HG03378 (cell line): ENCODE measurements around the gene L3MBTL1.
A peak's percentile ranks its signal among the peaks of the same experiment; 100 is the strongest.
"Not testable (repeated sequence)": the region's sequence is repeated elsewhere in the genome, so short reads cannot be mapped to it uniquely, and the experiment has no call there.

ENCODE experiments used
- ATAC-seq: cut with Tn5 transposase; IDR thresholded peaks from one replicate; pipeline ENCODE4 v1.9.1; 2021; ENCODE audit warnings: mild to moderate bottlenecking, moderate library complexity; ENCODE audit not compliant: unreplicated experiment

Gene L3MBTL1

DNA sequence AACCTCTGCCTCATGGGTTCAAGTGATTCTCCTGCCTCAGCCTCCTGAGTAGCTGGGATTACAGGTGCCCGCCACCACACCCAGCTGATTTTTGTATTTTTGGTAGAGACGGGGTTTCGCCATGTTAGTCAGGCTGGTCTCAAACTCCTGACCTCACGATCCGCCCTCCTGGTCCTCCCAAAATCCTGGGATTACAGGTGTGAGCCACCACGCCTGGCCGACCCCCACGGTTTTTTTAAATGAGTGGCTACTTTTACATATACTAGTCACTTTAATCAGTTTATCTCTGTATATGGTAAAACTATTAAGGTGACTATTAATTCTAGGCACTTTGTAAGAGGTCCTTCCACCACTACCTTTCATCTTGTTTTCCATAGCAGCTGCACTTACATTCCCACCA is 5.5 kb upstream of the L3MBTL1 start:
- ATAC-seq, result not testable (repeated sequence)

DNA sequence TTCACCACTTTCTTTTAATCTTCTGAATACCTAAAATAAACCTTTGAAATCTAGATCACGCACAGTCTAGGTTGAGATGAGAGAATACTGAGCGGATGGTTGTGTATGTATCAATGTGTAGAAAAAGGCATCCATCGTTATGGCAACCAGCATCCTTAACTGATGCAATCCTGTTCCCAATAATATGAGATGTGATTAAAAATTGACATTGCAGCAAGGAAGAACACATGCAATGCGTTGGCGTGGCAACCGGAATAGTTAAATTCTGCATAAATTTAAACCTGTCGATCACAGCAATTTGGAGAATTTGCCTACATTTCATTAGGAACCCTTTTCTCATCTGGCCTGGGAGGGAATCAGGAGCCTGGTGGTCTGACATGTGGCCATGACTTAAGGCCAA is 1.3 kb upstream of the L3MBTL1 start:
- ATAC-seq, result no peak

DNA sequence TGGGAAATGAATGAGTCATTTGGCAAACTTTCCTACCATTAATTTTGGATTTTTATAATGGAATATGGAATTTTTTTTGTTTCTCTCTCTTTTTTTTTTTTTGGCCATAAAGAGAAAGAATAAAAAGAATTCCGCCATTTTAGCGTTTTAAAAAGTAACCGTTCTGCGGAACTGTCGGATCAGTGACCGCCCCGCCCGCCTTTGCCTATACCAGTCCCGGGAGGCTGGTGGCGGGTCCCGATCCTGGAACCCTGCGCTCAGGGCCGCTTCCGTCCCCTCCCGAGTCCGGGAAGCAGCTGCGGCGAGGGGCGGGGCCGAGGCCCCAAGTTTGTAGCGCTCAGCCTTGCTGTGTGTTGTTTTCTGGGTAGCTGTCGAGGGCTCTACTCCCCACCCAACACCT is 609 bp downstream of the L3MBTL1 start:
- no peak for ATAC-seq

DNA sequence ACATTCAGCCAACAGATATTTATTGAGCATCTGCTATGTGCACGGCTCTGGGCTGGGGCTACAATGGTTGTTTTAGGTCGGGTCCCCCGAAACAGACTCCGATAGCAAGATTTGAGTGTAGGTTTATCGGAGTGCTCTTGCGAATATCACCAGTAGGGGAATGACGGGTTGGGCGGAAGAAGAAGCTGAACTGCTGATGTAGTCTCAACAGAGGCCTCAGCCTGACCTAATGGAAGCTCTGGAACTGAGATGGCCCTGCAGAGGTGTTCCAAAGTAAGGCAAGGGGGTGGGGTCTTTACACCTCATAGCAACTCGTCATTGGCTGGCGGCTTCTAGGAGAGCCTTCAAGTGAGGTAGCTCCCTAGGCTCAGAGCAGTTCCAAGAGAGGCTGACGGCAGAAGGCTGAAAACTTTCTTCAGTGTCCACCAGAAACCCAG is 1.1 kb downstream of the L3MBTL1 start:
- ATAC-seq, result no peak

DNA sequence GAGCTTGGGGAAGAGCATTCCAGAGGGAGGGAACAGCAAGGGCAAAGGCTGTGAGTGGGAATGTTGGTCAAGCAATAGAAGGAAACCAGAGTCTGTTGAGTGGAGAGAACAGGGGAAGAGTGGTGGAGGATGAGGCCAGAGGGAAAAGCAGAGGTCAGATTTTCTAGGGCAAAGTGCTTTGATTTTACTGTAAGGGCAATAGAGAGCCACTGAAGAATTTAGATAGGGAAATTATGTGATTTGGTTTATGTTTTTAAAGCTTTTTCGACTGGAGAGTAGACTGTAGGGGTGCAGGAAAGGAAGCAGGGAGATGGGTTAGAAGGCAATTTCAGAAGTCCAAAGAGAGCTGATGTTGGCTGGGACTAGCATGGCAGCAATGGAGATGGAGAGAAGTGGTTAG is 4.4 kb downstream of the L3MBTL1 start:
- no peak for ATAC-seq

DNA sequence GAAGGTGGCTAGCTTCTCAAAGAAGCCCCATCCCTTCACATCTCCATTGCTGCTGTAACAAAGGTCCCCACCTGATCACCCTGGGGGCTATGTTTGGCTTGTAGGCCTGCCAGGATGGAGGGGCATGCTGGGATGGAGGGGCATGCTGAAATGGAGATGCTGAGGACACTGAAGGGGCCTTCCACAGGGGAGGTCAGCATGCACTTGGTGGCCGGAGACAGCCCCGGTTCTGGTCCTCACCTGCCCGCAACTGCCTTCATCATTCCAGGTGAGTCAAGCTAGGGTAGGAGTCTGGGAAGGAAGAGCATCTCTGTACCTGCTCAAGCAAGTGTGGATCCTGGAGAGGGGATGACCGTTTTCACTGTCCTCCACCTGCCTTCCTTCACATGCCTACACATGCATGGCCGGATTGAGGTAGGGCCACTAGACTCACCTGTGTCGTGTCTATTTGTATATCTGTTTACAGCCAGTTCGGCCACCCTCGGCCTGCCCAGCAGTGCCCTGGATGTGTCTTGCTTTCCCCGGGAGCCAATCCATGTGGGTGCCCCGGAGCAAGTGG is 6.0 kb downstream of the L3MBTL1 start:
- no peak for ATAC-seq

DNA sequence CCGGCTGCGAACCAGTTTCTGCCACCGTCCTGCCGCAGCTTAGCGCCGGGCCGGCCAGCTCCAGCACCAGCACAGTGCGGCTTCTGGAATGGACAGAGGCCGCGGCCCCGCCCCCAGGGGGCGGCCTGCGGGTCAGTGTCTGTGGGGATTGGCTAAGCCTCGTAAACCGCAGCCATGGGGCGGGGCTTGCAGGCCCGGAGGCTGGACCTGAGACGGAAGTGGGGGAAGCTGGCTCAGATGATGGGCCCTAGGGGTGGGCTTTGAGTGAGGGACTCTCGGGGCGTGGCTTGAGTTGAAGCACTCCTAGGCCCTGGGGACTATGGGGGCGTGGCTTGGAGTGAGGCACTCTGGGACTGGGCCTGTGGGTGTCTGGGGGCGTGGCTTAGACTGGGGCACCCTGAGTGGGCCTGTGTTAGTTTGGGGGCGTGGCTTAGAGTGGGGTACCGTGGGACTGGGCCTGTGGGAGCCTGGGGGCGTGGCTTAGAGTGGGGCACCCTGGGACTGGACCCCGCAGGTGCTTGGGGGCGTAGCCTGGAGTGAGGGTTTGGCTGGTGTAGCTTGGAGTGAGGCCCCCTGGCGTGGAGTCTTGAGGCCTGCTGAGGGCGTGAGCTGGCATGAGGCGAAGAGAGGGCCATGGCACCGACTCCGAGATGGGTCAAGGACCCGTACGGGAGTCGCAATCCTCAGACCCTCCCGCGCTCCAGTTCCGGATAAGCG is 6.6 kb downstream of the L3MBTL1 start:
- peak; percentile 79 for ATAC-seq

DNA sequence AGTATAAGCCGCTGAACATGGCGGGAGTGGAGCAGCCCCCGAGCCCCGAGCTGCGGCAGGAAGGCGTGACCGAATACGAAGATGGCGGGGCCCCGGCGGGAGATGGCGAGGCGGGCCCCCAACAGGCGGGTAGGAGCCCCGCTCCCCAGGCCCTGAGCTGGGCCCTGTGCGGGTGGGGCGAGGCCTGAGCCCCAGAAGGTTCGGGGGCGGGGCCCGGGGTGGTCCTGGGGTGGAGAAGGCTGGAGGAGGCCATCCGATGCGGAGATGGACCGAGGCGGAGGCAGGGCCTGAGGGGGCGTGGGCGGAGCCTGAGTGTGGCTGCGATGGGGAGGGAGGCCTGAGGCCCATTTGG is 7.1 kb downstream of the L3MBTL1 start:
- peak; percentile 23 for ATAC-seq

DNA sequence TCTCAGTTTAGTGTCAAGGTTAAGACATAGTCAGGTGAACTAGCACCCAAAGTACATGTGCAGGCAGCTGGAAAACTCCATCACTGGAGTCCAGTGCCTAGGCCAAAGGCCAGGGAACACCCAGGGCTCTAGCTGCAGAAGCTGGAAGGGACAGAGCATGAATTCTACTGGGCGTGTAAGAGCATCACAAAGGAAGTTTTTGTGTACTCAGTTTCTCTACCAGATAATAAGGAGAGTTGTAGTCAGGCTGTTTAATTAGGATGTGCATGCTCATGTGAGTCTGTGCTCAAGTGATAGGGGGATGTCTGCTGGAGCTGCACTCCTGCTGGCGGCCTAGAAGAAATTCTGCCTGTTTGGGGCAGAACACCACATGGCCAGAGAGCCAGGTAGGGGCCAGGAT is 8.1 kb downstream of the L3MBTL1 start:
- no peak for ATAC-seq

DNA sequence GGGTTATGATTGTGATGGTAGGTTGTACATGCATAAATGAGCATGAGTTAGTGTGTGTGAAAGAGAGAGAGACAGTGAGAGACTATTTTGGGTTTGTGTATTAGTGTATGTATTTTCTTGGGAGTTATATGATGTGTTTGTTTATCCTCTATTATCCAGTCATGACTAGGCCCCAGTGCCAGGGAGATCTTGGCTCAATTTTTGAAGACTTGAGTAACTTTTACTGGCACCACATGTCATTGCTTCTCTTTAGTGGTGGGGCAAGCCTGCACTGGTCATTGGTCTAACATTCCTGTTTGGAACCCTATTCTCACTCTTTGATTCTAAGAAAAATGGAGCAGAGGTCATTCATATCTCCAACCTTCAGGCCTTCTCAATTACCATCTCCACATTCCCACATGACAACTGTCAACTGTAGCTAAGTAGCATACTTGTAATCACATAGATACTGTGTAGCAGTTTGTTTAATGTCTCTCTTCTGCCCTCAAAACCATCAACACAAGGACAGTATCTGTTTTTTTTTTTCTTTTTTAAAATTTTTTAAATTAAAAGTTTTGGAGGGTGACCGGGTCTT is 8.8 kb downstream of the L3MBTL1 start:
- no peak for ATAC-seq

DNA sequence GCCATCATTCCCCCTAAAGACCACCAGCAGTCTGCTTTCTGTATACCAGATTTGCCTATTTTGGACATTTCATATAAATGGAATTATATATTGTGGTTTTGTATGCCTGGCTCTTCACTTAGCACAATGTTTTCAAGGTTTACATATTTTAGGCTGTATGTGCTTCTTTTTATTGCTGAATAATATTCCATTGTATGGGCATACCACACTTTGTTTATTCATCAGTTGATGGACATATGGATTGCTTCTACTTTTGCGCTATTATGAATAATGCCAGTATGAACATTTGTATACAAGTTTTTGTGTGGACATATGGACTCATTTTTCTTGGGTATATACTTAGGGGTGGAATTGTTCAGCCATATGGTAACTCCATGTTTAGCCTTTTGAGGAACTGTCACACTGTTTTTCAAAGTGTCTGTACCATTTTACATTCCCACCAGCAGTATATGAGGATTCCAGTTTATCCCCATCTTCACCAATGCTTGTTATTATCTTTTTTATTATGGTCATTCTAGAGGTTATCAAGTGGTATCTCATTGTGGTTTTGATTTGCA is 12.7 kb downstream of the L3MBTL1 start:
- no peak for ATAC-seq

DNA sequence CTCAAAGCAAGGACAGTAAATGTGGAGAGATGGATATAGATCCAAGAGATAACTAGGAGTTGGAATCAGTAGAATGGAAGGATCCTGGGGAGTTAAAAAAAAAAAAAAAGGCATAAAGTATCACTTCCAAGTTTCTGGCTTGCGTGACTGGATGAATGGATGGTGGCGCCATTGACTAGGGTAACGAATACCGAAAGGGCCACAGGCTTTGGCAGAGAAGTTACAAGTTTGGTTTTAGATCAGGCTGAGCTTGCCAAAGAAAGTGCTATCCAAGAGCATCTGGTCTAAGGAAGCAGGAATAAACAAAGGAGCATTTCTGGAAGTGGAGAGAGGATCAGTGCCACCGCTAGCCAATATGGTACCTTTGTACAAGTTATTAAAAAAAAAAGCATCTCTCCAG is 17.5 kb downstream of the L3MBTL1 start:
- no peak for ATAC-seq

DNA sequence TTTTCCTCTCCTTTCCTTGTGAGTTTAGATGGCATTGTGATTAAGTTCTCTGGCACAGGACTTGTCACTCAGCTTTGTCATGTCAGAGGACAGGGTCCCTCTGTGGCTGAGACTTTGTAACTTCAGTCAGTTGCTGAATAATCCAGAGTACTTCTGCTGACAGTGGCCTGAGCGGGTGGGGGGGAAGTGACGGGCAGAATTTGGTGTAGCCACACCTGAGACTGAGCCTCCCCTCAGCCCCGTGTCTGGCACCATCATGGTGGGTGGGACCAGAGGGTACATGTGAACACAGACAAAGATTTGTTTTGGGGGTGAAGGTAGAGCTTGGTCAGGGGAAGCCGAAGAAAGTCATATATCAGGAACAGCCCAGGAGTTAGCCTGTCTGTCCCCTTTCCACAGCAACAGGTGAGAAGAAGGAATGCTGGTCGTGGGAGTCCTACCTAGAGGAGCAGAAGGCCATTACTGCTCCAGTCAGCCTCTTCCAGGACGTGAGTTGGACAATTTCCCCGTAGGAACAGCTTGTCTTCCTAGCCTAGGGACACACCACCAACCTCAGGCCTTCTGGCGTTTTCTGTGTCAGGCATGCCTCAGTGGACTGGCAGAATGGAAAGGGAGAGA is 20.9 kb downstream of the L3MBTL1 start:
- no peak for ATAC-seq

DNA sequence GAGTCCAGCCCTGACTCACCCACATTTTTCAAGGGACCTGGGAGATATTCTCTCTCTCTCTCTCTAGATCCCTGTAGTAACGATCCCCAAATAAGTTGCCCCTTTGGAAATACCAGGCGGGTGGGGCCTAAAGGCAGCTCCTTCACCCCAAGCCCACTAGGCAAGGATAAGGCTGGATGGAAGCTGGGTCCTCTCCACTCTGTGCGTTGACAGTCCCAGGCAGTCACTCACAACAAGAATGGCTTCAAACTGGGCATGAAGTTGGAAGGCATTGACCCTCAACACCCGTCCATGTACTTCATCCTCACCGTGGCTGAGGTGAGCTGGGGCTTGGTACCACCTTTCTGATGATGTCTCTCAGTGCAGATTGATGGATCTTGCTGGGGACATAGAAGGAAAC is 21.6 kb downstream of the L3MBTL1 start:
- no peak for ATAC-seq

DNA sequence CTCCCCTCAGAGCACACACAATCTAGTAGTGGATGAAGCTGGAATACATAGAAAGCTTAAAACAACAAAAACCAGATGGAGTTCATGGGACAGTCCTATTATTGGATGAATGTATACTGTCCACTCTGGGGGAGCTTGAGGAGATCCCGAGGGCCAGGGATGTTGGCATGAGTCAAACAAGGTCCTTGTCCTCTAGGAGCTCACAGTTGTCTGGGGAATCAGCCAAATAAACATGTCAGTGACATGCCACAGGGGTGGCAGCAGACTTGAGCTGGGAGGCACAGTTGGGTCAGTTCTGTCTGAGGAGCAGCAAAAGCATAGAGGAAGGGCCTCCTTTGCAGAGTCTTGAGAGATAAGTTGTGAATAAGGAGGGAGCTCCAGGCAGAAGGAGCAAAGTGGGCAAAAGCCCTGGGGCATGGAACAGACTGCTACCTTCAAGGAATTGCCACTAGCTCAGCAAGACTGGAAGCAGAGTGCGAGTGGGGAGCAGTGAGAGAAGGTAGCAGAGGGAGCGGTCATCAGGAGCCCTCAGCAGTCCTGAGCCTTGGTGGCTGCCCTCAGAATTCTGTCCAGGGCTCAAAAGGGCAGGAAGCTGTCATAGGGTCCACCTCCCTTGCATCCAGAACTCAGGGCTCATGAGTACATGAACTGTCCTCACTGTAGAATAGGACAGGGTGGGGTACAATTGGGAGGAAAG is 22.1 kb downstream of the L3MBTL1 start:
- no peak for ATAC-seq

DNA sequence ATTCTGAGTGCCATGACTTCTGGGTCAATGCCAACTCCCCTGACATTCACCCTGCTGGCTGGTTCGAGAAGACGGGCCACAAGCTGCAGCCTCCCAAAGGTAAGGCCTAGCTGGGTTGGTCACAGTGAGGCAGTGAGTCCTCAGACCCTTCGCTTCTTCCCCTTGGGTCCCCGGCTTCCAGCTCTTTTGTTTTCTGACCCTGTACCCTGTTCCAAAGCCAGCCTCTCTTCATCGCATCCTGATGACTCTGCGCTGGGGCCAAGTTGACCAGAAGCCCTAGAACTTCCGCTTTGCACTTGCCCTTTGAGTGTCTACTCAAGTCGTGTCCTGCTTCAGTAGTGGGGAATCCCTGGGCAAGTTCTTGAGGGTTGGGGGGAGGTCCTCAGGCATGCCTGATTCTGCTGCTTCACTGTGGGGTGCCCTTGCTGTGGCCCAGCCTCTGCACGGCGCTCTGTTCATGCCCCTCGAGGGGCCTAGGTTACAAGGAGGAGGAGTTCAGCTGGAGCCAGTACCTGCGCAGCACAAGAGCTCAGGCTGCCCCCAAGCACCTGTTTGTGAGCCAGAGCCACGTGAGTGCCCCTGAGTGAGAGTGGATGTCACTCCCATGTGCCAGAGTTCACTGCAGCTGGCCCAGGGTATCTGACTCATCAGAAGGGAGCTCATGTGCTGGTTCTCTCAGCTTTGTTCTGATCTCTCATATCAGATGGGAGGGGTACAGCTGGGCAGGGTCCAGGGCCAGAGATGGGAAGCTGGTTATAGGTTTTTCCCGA is 23.0 kb downstream of the L3MBTL1 start:
- ATAC-seq, result no peak

DNA sequence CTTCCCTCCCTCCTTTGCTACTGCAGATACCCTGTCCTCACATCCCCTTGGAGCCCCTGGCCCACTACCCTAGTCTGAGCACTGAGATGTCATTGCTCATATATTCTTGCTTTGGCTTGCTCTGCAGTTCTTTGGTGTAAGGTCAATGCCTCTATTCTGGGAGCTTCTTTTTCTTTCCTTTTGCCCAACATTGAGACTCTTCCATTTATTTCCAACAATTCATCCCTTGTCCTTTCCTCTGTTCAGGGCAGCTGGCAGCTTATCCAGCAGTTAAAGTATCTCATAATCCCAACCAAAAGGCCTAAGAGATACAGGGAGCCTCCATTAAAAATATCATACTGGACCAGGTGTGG is 23.6 kb downstream of the L3MBTL1 start:
- no peak for ATAC-seq

DNA sequence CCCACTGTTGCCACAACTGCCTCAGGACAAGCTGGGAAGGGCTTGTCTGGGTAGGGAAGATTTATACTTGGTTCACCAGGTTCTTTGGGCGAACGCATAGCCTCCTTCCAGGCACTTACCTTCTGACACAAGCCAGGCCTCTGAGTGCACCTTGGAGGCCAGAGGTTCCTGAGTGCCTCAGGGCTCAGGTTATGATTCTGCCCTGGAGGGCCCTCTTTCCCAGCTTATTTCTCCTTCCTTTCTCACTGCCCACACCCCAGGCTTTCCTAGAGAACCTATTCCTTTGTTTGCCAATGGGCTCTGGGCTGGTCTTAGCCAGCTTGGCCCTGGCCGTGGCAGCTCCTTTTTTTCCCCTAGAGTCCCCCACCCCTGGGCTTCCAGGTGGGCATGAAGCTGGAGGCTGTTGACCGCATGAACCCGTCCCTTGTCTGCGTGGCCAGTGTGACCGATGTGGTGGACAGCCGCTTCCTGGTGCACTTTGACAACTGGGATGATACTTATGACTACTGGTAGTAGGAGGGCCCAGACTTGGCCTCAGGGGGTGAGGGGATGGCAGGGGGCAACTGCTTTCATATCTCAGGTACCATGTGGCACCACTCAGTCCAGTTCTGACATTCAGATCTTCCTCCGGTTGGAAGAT is 25.0 kb downstream of the L3MBTL1 start:
- no peak for ATAC-seq

DNA sequence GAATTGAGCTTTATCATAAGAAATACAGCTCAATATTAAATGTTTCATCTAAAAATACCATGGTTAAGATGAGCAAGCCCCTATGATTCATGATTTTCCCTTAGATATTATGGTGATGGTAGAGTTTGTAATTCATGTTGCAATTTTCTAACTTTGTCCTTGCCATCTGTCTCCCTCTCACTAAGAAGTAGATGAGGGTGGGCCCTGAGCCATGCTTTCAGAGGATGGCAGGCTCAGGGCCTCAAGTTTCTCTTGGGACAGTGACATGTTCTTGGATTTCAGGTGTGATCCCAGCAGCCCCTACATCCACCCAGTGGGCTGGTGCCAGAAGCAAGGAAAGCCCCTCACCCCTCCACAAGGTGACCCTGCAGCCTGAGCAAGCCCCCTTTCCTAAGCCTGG is 25.6 kb downstream of the L3MBTL1 start:
- ATAC-seq, result no peak

DNA sequence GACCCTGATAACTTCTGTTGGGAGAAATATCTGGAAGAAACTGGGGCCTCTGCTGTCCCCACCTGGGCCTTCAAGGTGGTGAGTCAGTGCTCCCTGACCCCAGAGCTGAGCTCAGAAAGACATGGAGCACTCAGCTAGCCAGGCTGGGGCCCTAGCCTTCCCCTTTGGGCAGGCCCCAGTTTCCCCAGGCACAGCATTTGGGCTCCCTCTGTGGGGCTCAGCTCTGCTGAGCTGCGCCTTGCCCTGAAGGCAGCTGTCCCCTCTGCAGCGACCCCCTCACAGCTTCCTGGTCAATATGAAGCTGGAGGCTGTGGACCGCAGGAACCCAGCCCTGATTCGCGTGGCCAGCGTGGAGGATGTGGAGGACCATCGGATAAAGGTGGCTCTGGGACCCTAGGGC is 26.5 kb downstream of the L3MBTL1 start:
- no peak for ATAC-seq
